ENCODE measurements around the gene MLIP. TPM values are rescaled to one million over a fixed set of nuclear protein-coding genes. Genes with fewer than 3 reads are reported as not detected.

Gene MLIP
- total RNA-seq, 3 donors from 2014 or later (not counting 1 experiment from before 2014, with no cell fraction given) = not detected

- WGBS (ENCODE audit: insufficient coverage) = 95% methylated on average over 2 of the region's 2 CpGs
- Mint-ChIP-seq H3K4me3 (no peak overlapping the region), H3K27me3 (ENCODE audit: low read depth in 2 of 2) (no peaks in the 10 kb centered on the region), H3K4me1 (no peaks in the 10 kb centered on the region), H3K27ac (no peak overlapping the region), H3K9me3 (peaks cover 4 to 13% of the 10 kb centered on the region in 2 donors), H3K36me3 (no peaks in the 10 kb centered on the region)
- Histone ChIP-seq H3K36me3 (ENCODE audit: control insufficient read depth, insufficient read depth, low read length) (no peaks in the 10 kb centered on the region), H3K9me3 (ENCODE audit: control insufficient read depth, insufficient read depth, low read length) (no peaks in the 10 kb centered on the region), H3K27me3 (ENCODE audit: control insufficient read depth, insufficient read depth, low read length) (no peaks in the 10 kb centered on the region), H3K4me1 (ENCODE audit: control insufficient read depth, insufficient read depth, low read length) (no peaks in the 10 kb centered on the region), H3K4me3 (ENCODE audit: low read length) (no peak overlapping the region), H3K27ac (ENCODE audit: low read length) (no peak overlapping the region)
- DNase-seq (no peak), ATAC-seq (no peak)
- TF ChIP-seq, protein P1, sequence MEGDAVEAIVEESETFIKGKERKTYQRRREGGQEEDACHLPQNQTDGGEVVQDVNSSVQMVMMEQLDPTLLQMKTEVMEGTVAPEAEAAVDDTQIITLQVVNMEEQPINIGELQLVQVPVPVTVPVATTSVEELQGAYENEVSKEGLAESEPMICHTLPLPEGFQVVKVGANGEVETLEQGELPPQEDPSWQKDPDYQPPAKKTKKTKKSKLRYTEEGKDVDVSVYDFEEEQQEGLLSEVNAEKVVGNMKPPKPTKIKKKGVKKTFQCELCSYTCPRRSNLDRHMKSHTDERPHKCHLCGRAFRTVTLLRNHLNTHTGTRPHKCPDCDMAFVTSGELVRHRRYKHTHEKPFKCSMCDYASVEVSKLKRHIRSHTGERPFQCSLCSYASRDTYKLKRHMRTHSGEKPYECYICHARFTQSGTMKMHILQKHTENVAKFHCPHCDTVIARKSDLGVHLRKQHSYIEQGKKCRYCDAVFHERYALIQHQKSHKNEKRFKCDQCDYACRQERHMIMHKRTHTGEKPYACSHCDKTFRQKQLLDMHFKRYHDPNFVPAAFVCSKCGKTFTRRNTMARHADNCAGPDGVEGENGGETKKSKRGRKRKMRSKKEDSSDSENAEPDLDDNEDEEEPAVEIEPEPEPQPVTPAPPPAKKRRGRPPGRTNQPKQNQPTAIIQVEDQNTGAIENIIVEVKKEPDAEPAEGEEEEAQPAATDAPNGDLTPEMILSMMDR (IDR thresholded peaks at IDR 0.05) = no peak
- intact Hi-C loops (cut with micrococcal nuclease) = no loop called here
Measured at GRCh38 chr6:54288474-54288873, 177.2 kb downstream of the MLIP start.

DNA sequence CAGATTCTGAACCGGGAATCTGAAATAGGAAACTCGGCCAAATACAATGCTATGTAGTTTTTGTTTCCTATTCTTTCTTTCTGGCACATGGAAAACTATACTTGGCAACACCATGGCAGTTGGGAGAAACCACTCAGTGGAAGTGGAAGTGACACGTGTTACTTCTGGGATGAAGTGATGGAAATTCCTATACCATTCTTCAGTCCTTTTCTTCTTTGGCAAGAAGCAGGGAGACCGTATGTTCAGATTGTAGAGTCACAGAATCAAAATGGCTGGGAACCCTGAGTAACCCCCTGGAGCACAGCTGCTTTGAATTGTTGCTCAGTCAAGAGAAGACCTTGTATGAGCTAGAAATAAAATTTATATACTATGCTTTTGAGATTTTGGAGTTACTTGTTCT is 178.2 kb downstream of the MLIP start:
- Histone ChIP-seq H3K36me3 (ENCODE audit: control insufficient read depth, insufficient read depth, low read length) (no peaks in the 10 kb centered on the region), H3K27me3 (ENCODE audit: control insufficient read depth, insufficient read depth, low read length) (no peaks in the 10 kb centered on the region), H3K27ac (ENCODE audit: low read length) (no peak overlapping the region), H3K4me1 (ENCODE audit: control insufficient read depth, insufficient read depth, low read length) (no peaks in the 10 kb centered on the region), H3K9me3 (ENCODE audit: control insufficient read depth, insufficient read depth, low read length) (no peaks in the 10 kb centered on the region), H3K4me3 (ENCODE audit: low read length) (no peak overlapping the region)
- H3K4me3 Mint-ChIP-seq = no peak overlapping the region
- peaks cover 7 to 11% of the 10 kb centered on the region in 2 donors for H3K9me3 Mint-ChIP-seq
- 87% methylated on average over 3 of the region's 4 CpGs for WGBS (ENCODE audit: insufficient coverage)
- intact Hi-C loops (cut with micrococcal nuclease) = no loop called here
- no peaks in the 10 kb centered on the region for H3K27me3 Mint-ChIP-seq (ENCODE audit: low read depth in 2 of 2)
- no peaks in the 10 kb centered on the region for H3K4me1 Mint-ChIP-seq
- no peak overlapping the region for H3K27ac Mint-ChIP-seq
- DNase-seq = no peak
- TF ChIP-seq, protein P1 (IDR thresholded peaks at IDR 0.05) = no peak
- H3K36me3 Mint-ChIP-seq = no peaks in the 10 kb centered on the region
- no peak for ATAC-seq

GRCh38 chr6:54291146-54291545 is 179.9 kb downstream of the MLIP start:
- Histone ChIP-seq H3K4me3 (ENCODE audit: low read length) (no peak overlapping the region), H3K36me3 (ENCODE audit: control insufficient read depth, insufficient read depth, low read length) (no peaks in the 10 kb centered on the region), H3K4me1 (ENCODE audit: control insufficient read depth, insufficient read depth, low read length) (no peaks in the 10 kb centered on the region), H3K27me3 (ENCODE audit: control insufficient read depth, insufficient read depth, low read length) (no peaks in the 10 kb centered on the region), H3K27ac (ENCODE audit: low read length) (no peak overlapping the region), H3K9me3 (ENCODE audit: control insufficient read depth, insufficient read depth, low read length) (no peaks in the 10 kb centered on the region)
- WGBS (ENCODE audit: insufficient coverage) = 83% methylated on average over 1 of the region's 2 CpGs
- H3K4me1 Mint-ChIP-seq = no peaks in the 10 kb centered on the region
- no peak overlapping the region for H3K4me3 Mint-ChIP-seq
- H3K27ac Mint-ChIP-seq = no peak overlapping the region
- DNase-seq (no peak), ATAC-seq (no peak)
- intact Hi-C loops (cut with micrococcal nuclease) = no loop called here
- no peaks in the 10 kb centered on the region for H3K27me3 Mint-ChIP-seq (ENCODE audit: low read depth in 2 of 2)
- TF ChIP-seq, protein P1 (IDR thresholded peaks at IDR 0.05) = no peak
- no peaks in the 10 kb centered on the region for H3K36me3 Mint-ChIP-seq
- peaks cover 8 to 10% of the 10 kb centered on the region in 2 donors for H3K9me3 Mint-ChIP-seq

- Histone ChIP-seq H3K9me3 (ENCODE audit: control insufficient read depth, insufficient read depth, low read length) (no peaks in the 10 kb centered on the region), H3K36me3 (ENCODE audit: control insufficient read depth, insufficient read depth, low read length) (no peaks in the 10 kb centered on the region), H3K27ac (ENCODE audit: low read length) (no peak overlapping the region), H3K4me1 (ENCODE audit: control insufficient read depth, insufficient read depth, low read length) (no peaks in the 10 kb centered on the region), H3K27me3 (ENCODE audit: control insufficient read depth, insufficient read depth, low read length) (no peaks in the 10 kb centered on the region), H3K4me3 (ENCODE audit: low read length) (no peak overlapping the region)
- no CpG with 5 or more reads among the region's 2 CpGs for WGBS (ENCODE audit: insufficient coverage)
- no peaks in the 10 kb centered on the region for H3K4me1 Mint-ChIP-seq
- no peak overlapping the region for H3K4me3 Mint-ChIP-seq
- no peak for ATAC-seq
- no peaks in the 10 kb centered on the region for H3K36me3 Mint-ChIP-seq
- H3K9me3 Mint-ChIP-seq = peaks cover 9 to 10% of the 10 kb centered on the region in 2 donors
- no peaks in the 10 kb centered on the region for H3K27me3 Mint-ChIP-seq (ENCODE audit: low read depth in 2 of 2)
- no peak overlapping the region for H3K27ac Mint-ChIP-seq
- DNase-seq = no peak
- TF ChIP-seq, protein P1 (IDR thresholded peaks at IDR 0.05) = no peak
- intact Hi-C loops (cut with micrococcal nuclease) = no loop called here
Measured at GRCh38 chr6:54291738-54292137, 180.5 kb downstream of the MLIP start.
